NCI-H345 treated with DMSO at 0.1 percent for 48 hours (cell line): ENCODE data around the gene MAGEA11.
"Not testable (repeated sequence)": the region's sequence is repeated elsewhere in the genome, so short reads cannot be mapped to it uniquely, and the experiment has no call there.

Experiments used
- DNase-seq: peaks from one replicate; lab custom pipeline; 2025; ENCODE audit not compliant: unreplicated experiment; lab: John Stamatoyannopoulos, UW

The MAGEA11 gene

GRCh38 chrX:149717803-149718202, 5.9 kb downstream of the MAGEA11 start:
- no peak for DNase-seq

GRCh38 chrX:149718757-149719156, 6.9 kb downstream of the MAGEA11 start:
- no peak for DNase-seq

GRCh38 chrX:149720021-149720689, 8.3 kb downstream of the MAGEA11 start:
- no peak for DNase-seq

GRCh38 chrX:149721241-149721640, 9.4 kb downstream of the MAGEA11 start:
- DNase-seq, result not testable (repeated sequence)

- no peak for DNase-seq
Measured at GRCh38 chrX:149721778-149722177, 9.9 kb downstream of the MAGEA11 start.

- not testable (repeated sequence) for DNase-seq
Measured at GRCh38 chrX:149723583-149724118, 11.8 kb downstream of the MAGEA11 start.

GRCh38 chrX:149727308-149727707, 15.4 kb downstream of the MAGEA11 start:
- not testable (repeated sequence) for DNase-seq

- DNase-seq, result not testable (repeated sequence)
Measured at GRCh38 chrX:149742269-149742668, 30.4 kb downstream of the MAGEA11 start.

GRCh38 chrX:149746390-149747007, 34.6 kb downstream of the MAGEA11 start:
- not testable (repeated sequence) for DNase-seq

GRCh38 chrX:149757206-149758067, 45.6 kb downstream of the MAGEA11 start:
- no peak for DNase-seq

- no peak for DNase-seq
Measured at GRCh38 chrX:149758068-149758714, 46.3 kb downstream of the MAGEA11 start.

- DNase-seq, result not testable (repeated sequence)
Measured at GRCh38 chrX:149758715-149759078, 46.8 kb downstream of the MAGEA11 start.

GRCh38 chrX:149759824-149760223, 48.0 kb downstream of the MAGEA11 start:
- DNase-seq, result no peak

- no peak for DNase-seq
Measured at GRCh38 chrX:149760965-149761364, 49.1 kb downstream of the MAGEA11 start.

GRCh38 chrX:149761858-149762674, 50.2 kb downstream of the MAGEA11 start:
- not testable (repeated sequence) for DNase-seq

GRCh38 chrX:149762696-149763614, 51.1 kb downstream of the MAGEA11 start:
- no peak for DNase-seq
